Nephron progenitor cell (in vitro differentiated cells): Measurements from ENCODE around the gene MGAT3.

Source experiments
- DNase-seq: peaks from one replicate; pipeline ENCODE4 v3.0.0; 2021
- H3K27ac Mint-ChIP-seq: 2 replicates; pipeline ENCODE4 v1.8.0; 2021; ENCODE audit warnings: mild to moderate bottlenecking, moderate library complexity, mixed read lengths
- H3K27me3 Mint-ChIP-seq: 2 replicates; pipeline ENCODE4 v1.8.0; 2021; ENCODE audit warnings: mild to moderate bottlenecking, low read depth, mixed read lengths; ENCODE audit not compliant: poor library complexity
- H3K36me3 Mint-ChIP-seq: 2 replicates; pipeline ENCODE4 v1.8.0; 2021; ENCODE audit warnings: low read depth, mixed read lengths
- H3K4me1 Mint-ChIP-seq: 2 replicates; pipeline ENCODE4 v1.8.0; 2021; ENCODE audit warnings: mixed read lengths
- H3K4me3 Mint-ChIP-seq: 2 replicates; pipeline ENCODE4 v1.8.0; 2021; ENCODE audit warnings: mild to moderate bottlenecking, moderate library complexity, mixed read lengths
- H3K9me3 Mint-ChIP-seq: 2 replicates; pipeline ENCODE4 v1.8.0; 2021; ENCODE audit warnings: mild to moderate bottlenecking, moderate library complexity, mixed read lengths
- CTCF ChIP-seq: fragments of 200-600 bp; sonication (generic); IDR thresholded peaks from 2 replicates; pipeline ENCODE4 v1.5.0; 2021; ENCODE audit warnings: antibody characterized with exemption

MGAT3 gene

GRCh38 chr22:39469681-39470450, 13.1 kb downstream of the MGAT3 start:
- H3K27ac Mint-ChIP-seq = peak overlapping the region; percentile 94
- TF ChIP-seq CTCF = no peak
- H3K27me3 Mint-ChIP-seq = peaks cover 3% of the 10 kb centered on the region
- no peaks in the 10 kb centered on the region for H3K9me3 Mint-ChIP-seq
- H3K36me3 Mint-ChIP-seq = no peaks in the 10 kb centered on the region
- peak; percentile 44 for DNase-seq
- peak overlapping the region; percentile 69 for H3K4me3 Mint-ChIP-seq
- peaks cover 81% of the 10 kb centered on the region for H3K4me1 Mint-ChIP-seq

- Mint-ChIP-seq H3K4me1 (peaks cover 77% of the 10 kb centered on the region), H3K9me3 (no peaks in the 10 kb centered on the region), H3K27me3 (peaks cover 3% of the 10 kb centered on the region), H3K4me3 (peak overlapping the region; percentile 69), H3K36me3 (no peaks in the 10 kb centered on the region), H3K27ac (peak overlapping the region; percentile 94)
- DNase-seq = no peak
- TF ChIP-seq CTCF = no peak
Measured at GRCh38 chr22:39470451-39471291, 13.9 kb downstream of the MGAT3 start.

- peak overlapping the region; percentile 58 for H3K4me3 Mint-ChIP-seq
- no peak for TF ChIP-seq CTCF
- H3K36me3 Mint-ChIP-seq = no peaks in the 10 kb centered on the region
- no peaks in the 10 kb centered on the region for H3K9me3 Mint-ChIP-seq
- peaks cover 3% of the 10 kb centered on the region for H3K27me3 Mint-ChIP-seq
- peaks cover 77% of the 10 kb centered on the region for H3K4me1 Mint-ChIP-seq
- no peak for DNase-seq
- H3K27ac Mint-ChIP-seq = peak overlapping the region; percentile 96
Measured at GRCh38 chr22:39471381-39472141, 14.7 kb downstream of the MGAT3 start.

GRCh38 chr22:39472570-39473556, 16.1 kb downstream of the MGAT3 start:
- Mint-ChIP-seq H3K36me3 (no peaks in the 10 kb centered on the region), H3K27me3 (peaks cover 3% of the 10 kb centered on the region), H3K4me3 (no peak overlapping the region), H3K4me1 (peaks cover 65% of the 10 kb centered on the region), H3K9me3 (no peaks in the 10 kb centered on the region), H3K27ac (no peak overlapping the region)
- no peak for TF ChIP-seq CTCF
- DNase-seq = no peak

- no peak for DNase-seq
- Mint-ChIP-seq H3K4me1 (peaks cover 58% of the 10 kb centered on the region), H3K27me3 (peaks cover 3% of the 10 kb centered on the region), H3K9me3 (no peaks in the 10 kb centered on the region), H3K4me3 (no peak overlapping the region), H3K27ac (peak overlapping the region; percentile 32), H3K36me3 (no peaks in the 10 kb centered on the region)
- no peak for TF ChIP-seq CTCF
Measured at GRCh38 chr22:39473851-39474250, 17.0 kb downstream of the MGAT3 start.
